GM21619 (cell line): ENCODE measurements around the gene PI16.

Source experiments
- ATAC-seq: cut with Tn5 transposase; IDR thresholded peaks from one replicate; pipeline ENCODE4 v1.9.1; 2021; ENCODE audit not compliant: unreplicated experiment

Gene PI16

DNA sequence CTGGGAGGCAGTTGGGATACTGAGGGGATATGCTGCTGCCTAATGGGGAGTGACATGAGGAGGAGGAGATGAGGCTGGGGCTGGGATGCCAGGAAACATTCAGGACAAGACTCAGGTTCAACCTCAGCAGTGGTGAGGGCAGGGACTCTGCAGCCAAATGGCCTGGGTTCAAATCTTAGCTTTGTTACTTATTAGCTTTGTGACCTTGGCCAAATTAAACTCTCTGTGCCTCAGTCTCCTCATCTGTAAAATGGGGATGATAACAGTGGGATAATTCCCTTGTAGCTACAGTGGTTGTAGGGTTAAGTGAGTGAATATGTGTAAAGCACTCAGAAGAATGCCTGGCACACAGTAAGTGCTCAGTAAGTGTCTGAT, 1.9 kb downstream of the PI16 start:
- no peak for ATAC-seq

DNA sequence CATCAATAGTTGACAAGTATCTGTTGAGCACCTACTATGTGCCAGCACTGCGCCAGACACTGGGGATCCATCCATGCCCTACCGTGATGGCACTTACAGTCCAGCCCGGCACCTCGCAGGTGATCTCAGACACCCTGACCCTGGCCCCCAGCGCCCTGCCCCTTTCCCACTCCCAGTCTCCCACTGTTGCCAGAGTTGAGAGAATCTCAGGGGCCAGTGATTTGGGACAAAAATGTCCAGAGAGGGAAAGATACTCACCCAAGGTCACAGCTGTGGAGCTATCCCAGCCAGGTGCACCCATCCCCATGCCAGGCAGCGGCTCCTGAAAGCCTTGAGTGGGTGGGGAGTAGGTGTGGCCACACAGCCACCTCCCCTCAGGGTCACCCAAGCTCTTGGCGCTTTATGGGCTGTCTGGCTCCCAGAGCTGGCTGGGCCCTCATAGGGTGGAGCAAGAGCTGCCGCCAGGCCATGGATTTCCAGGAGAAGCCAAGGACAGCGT, 3.3 kb downstream of the PI16 start:
- ATAC-seq: no peak

DNA sequence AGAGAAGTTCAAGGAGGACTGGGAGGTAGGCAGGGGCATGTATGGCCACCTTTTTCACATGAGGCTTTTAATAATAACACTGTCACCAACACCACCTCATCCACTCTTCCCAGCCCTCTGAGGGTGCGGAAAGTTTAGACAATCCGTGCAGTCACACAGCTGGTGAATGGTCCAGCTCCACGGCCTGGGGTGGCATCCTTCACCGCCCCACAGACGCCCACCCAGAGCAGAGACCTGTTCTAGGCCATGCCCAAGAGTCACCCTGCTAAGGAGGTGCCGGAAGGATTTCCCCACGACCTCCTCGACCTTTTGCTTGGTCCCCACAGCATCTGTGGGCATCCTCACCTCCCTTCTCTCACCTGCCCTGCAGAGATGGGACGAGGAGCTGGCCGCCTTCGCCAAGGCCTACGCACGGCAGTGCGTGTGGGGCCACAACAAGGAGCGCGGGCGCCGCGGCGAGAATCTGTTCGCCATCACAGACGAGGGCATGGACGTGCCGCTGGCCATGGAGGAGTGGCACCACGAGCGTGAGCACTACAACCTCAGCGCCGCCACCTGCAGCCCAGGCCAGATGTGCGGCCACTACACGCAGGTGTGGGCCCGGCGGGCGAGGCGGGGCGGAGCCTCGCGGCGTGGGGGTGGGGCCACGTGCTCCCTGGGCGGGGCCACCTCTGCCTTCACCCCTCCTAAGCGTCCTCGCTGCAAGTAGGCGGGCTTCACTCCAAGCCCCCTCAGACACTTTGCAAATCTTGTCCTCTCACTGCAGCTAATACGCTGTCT, 4.4 kb downstream of the PI16 start:
- ATAC-seq: no peak

DNA sequence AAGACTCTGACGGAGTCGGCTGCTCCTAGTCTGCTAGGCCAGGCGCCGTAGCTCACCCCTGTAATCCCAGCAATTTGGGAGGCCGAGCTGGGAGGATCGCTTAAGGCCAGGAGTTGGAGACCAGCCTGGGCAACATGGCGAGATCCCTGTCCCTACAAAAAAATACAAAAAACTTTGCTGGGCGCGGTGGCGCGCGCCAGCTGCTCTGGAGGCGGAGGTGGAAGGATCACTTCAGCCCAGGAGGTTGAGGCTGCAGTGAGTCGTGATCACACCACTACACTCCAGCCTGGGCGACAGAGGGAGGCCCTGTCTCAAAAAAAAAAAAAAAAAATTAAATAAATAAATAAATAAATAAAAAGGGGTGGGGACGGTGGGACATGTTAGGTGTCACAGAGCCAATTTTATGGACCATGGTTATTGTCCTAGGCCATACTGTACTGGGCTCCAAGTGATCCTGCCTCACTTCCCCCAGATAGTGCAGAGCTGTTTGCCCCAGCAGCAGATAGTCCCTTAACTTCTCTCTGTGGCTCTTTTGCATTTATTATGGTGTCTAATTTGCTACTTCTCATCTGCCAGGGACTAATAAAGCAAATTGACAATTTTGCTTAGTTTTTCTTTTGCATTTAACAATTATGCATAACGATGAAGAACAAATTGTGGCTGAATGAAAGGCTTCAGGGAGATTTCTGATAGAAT, 5.2 kb downstream of the PI16 start:
- no peak for ATAC-seq

DNA sequence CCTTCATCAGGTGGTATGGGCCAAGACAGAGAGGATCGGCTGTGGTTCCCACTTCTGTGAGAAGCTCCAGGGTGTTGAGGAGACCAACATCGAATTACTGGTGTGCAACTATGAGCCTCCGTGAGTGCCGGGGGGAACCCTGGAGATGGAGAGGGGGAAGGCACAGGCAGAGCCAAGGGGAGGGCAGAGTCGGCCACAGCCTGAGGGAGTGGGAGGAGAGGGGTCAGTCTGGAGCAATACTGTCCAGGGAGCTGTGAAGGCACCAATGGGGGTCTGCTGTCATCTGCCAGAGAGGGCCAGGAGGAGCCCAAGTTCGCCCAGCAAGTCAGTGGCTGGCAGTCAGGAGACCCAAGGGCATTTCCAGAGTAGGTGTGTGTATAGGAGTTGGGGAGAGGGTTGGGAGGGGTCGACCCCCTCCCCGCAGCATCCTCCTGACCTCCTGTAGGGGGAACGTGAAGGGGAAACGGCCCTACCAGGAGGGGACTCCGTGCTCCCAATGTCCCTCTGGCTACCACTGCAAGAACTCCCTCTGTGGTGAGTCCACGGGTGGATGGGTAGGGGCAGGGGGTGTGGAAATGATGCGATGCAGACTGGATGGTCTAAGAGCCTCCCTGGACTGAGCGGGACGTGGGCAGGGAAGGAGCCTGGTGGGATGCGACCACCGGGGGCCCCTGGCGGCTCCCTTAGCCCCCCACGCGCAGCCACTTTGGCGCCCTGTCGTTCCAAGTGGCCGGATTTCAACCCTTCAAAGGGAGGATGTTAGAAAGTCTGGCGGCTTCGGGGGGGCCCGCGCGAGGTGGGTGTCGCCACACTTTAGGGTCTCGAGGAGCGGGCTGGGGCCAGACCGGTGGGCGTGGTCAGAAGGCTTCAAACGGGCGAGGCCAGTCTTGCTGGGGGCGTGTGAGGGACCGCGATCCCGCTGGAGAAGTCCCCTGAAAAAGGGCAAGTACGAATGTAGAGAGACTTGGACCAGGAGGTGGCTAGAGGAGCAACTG, 7.2 kb downstream of the PI16 start:
- ATAC-seq: no peak

DNA sequence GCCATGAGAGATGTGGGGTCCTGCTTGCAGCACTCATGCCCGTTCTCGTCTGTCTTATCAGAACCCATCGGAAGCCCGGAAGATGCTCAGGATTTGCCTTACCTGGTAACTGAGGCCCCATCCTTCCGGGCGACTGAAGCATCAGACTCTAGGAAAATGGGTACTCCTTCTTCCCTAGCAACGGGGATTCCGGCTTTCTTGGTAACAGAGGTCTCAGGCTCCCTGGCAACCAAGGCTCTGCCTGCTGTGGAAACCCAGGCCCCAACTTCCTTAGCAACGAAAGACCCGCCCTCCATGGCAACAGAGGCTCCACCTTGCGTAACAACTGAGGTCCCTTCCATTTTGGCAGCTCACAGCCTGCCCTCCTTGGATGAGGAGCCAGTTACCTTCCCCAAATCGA, 8.3 kb downstream of the PI16 start:
- no peak for ATAC-seq

DNA sequence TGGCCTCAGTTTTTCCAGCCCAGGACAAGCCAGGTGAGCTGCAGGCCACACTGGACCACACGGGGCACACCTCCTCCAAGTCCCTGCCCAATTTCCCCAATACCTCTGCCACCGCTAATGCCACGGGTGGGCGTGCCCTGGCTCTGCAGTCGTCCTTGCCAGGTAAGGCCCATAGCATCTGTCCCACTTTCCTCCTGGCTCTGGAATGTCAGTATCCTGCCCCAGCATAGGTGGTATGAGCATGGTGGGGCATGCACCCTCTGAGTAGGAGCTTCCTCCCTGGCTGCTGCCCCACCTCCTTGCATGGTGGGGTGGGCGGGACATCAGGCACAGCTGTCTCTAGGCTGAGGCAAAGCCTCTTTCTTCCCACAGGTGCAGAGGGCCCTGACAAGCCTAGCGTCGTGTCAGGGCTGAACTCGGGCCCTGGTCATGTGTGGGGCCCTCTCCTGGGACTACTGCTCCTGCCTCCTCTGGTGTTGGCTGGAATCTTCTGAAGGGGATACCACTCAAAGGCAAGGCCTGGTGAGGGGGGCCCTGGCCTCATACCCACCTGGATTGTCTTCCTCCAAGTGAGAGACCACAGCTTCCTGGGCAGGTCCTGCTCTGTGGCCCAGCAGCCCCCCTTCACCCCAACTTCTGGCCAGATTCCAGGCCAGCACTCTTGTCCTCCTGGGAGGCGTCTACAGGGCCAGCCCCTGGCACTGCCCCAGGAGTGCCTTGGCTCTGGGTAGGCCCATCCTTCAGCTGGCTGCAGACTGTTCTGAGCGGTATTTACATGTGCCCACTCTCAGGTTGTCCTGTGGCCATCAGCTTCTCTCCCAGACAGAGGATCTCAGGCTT, 9.1 kb downstream of the PI16 start:
- ATAC-seq: no peak

DNA sequence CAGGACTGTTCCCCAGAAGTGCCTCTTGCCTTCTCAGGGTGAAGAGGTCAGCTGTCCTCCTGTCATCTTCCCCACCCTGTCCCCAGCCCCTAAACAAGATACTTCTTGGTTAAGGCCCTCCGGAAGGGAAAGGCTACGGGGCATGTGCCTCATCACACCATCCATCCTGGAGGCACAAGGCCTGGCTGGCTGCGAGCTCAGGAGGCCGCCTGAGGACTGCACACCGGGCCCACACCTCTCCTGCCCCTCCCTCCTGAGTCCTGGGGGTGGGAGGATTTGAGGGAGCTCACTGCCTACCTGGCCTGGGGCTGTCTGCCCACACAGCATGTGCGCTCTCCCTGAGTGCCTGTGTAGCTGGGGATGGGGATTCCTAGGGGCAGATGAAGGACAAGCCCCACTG, 9.8 kb downstream of the PI16 start:
- no peak for ATAC-seq

DNA sequence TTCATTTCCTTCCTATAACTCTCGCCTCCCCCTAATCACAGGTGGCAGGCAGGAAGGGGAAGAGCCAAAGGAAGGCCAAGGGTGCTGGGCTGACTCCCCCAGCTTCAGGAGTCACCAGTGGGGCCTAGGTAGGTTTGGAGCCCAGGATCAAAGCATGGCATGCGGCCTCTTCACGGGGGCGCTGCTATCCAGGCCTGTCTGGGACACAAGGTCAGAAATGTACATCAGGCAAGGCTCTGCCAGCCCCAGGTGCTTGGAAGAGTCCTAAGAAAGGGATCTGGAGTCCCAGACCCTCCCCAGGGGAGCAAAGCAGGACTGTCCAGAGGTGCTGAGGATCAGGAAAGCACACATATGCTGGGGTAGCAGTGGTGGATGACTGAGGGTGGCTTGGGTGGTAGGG, 10.4 kb downstream of the PI16 start:
- ATAC-seq: no peak

DNA sequence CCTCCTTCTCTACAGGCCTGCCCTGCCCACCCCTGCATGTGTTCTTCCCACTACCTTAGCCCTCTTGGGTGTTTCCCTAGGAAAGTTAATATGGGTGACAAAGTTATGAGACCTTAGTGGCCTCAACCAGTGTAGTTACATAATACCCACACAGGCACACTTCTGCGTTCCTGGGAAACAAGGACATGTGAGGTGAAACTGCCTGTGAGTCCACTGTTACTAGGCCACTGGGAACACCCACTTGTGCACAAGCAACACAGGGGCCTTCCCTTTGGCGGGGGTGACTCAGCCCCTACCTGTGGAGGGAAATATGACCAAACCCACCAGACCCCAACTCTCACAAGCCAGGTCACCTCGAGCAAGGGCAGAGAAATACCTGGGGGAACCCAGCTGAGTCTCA, 12.8 kb downstream of the PI16 start:
- ATAC-seq: no peak

DNA sequence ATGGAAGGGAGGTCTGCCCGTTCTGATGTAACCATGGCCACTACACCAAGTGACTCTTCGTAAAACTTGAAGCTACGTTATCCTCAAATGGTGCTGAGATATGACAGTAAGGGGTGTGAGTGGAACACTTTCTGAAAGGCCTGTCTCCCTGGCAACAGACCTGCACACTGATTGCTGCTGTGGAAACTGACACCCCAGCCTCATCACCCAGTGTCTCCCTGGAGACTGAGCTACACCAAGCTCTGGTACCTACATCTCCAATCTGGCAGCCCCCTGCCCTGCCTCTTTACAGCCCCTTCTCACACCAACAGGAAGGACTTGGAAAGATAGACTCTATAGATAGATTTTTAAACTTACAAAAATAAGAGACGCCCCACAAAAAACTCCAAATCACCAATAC, 13.2 kb downstream of the PI16 start:
- no peak for ATAC-seq

DNA sequence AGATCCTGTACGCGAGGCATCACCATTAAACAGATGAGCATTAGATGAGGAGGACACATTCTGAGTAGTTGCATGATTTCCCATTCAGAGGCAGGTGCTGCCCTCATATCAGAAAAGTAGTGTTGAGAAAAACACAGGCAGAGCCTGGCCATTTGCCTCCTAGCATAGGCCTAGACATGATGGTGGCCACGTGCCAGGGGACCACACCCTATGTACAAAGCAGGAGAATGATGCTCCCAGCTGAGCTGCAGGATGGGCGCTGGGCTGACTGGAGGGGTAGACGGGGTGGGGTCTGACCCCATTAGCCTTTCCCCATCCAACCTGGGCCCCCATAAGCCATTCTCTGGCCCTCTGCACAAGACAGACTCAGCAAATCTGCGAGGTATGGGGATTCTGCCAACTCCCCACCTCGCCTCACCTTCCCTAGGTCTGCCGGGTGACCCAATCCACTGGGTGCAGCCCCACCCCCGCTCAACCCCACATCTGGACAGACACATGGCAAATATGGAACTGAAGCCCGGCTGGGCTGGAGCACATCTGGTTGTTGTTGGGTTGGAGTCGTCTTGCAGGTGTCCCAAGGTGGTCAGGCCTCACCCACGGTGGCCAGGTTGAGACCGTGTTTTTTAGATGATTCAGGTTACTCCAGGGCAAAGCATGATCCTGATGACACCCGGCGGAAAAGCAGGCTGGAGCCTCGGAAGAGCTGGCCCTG, 13.9 kb downstream of the PI16 start:
- no peak for ATAC-seq

DNA sequence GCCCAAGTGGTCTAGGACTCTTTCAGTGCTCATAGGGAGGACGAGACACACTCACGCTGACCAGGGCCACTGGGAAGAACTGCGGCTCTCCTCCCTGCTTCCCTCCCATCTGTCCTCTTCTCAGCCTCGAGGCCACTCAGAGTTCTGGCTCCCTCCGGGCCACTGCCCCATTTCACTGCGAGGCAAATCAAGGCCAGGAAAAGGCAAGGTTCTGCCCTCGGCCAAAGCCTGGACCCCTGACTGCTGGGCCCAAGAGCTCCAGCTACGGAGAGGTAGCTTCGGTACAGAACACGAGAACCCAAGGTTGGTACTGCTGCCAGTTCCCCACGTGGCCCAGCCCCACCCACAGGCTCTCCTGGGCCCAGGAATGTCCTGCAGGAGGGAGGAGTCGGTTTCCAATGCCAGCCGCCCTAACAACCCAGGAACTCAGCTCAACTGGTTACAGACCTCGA, 14.7 kb downstream of the PI16 start:
- ATAC-seq: no peak

DNA sequence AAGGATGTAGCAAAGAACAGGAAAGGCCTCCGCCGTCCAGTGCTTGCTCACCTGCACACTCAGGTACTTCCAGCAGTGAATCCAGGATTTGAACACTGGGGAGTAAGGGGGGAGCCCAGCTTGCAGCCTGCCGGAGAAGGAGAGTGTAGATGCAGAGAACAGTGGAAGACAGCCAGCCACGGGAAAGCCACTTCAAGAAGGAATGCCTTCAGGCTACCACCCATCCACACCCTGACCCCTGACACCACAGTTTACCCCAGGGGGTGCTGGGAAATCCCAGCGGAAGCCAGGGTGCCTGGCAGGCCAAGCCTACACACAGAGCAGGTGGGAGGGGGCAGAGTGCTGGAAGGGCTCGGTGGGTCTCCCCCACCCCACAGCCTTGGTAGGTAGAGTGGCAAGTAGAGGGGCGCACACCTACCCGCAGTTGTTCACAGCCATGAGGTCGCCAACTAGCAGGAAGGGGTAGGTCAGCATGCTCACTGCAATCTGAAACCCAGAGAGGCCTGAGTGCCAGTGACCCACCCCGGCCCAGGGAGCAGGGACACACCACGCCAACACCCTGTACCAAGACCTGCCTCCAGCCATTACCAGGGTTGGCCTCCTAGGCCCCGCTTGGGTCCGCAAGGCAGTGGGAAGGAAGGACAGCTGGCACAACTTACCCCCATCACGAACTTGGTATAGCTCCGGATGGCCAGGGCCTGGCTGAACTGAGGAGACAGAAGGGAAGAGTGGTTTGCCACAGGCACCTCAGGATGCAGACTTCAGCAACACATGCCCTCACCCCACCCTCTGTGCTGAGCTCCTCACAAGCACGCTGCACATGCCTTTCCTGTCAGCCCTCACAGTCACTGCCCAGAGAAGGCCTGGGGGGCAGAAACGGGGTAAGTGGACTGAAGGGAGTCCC, 15.7 kb downstream of the PI16 start:
- no peak for ATAC-seq

DNA sequence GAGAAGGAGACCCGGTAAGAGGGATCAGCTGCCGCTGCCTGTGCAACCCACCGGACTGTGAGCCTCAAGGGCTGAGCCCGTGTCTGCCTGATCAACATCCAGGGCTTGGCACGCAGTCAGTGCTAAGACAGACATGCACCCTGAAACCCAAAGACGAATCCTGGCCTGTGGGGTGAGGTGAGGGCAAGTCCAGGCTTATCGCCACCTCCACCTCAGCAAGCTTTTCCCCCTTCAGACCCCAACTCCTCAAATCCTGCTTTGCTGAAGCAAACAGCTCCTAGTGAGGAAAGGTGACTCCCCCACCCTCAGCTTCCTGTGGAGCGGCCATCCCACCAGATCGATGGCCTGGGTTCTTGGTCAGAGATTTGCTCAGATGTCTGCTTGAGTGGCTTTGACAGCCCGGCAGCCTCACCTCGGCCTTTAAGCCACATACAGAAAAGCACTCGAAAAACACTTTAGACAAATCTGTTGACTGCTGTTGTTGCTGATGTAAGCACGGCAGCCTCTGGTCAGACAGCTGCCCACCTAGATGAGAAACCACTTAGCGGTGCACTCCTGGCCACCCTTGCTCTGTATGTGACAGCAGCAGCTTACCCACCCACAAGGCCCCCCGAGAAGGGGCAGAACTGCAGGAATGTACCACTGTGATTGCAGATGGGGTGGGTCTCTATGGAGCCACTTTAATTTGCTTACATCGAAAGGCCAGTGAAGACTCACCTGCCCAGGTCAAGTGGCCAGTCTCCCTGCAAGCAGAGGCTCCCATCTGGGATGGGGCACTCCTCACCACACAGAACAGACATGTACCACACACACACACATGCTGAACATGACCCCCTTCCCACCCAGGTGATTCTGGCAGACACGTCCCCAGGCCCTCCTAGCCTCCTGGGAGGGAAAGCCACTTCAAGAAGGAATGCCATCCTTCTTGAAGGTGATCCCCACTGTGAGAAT, 16.6 kb downstream of the PI16 start:
- no peak for ATAC-seq

DNA sequence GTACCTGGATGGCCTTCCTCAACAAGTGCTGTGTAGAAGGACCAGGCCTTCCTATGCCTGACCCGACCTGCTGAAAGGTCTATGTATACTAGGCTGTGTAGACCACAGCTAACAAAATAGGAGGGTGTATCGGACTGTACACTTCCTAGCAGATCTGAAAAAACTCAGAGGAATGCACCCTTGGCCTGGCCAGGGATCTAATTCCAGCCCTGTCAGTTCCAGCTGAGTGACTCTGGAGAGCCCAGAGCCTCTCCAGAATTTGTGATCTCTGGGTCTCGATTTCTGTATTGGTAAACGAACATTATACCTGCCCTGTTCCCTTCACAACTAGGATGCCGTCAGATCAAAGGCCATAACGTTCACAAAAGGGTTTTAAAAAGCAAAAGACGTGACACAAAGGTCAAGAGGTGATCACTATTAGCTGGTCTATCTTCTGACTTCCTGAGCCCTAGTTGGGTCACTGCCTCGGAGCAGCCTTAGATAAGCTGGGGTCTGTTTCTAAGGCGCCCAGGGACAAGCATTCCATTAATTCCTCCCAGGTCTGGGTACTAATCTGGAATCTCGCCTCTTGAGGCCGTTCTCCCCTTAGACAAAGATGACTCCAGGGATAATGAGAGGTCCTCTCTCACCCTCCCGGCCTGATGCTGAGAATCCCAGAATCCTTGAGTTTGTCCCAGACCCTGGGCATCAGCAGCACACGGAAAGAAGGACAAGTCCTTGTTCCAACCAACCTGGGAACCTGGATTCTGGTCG, 17.6 kb downstream of the PI16 start:
- no peak for ATAC-seq

DNA sequence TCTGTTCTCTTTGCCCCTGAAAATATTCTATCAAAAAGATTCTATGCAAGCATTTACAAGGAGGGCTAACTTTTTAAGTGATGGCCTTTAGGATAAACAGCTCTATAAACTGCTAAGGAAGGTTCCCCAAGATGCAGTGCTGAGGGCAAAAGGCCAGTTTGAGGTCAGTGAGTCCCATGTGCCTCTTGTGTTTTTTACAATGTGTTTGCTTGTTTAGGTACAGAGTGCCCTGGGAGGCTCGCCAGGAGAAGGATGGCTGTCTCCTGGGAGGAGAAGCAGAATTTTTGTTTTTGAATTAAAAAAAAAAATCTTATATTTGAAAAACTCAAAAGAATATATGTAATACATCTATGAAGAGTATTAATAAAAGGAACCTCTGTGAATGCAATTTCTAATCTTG, 18.7 kb downstream of the PI16 start:
- ATAC-seq: no peak
